Endodermal cell (in vitro differentiated cells): ENCODE data around the gene CHD1L. TPM values are rescaled to one million over a fixed set of nuclear protein-coding genes. Genes with fewer than 3 reads are reported as not detected.
"Not testable (repeated sequence)": the region's sequence is repeated elsewhere in the genome, so short reads cannot be mapped to it uniquely, and the experiment has no call there.

ENCODE experiments used
- DNase-seq: peaks from one replicate; pipeline ENCODE4 v3.0.0-alpha.2; 2017
- H3K27ac ChIP-seq: 2 replicates; pipeline ENCODE4 v1.5.1; 2013; ENCODE audit warnings: mild to moderate bottlenecking, low read depth, low read length, moderate library complexity
- H3K27me3 ChIP-seq: 2 replicates; pipeline ENCODE4 v1.6.1; 2013; ENCODE audit warnings: mild to moderate bottlenecking, low read length, moderate library complexity; ENCODE audit not compliant: insufficient read depth, control insufficient read depth, poor library complexity, severe bottlenecking
- H3K36me3 ChIP-seq: 2 replicates; pipeline ENCODE4 v1.7.0; 2013; ENCODE audit warnings: mild to moderate bottlenecking, low read length, moderate library complexity; ENCODE audit not compliant: control insufficient read depth, insufficient read depth
- H3K4me1 ChIP-seq: one replicate; pipeline ENCODE4 v1.7.0; 2013; ENCODE audit warnings: low read length; ENCODE audit not compliant: control insufficient read depth, insufficient read depth
- H3K4me3 ChIP-seq: 2 replicates; pipeline ENCODE4 v1.5.1; 2013; ENCODE audit warnings: mild to moderate bottlenecking, low read length, moderate library complexity
- H3K9ac ChIP-seq: 2 replicates; pipeline ENCODE4 v1.6.1; 2013; ENCODE audit warnings: mild to moderate bottlenecking, low read length, moderate library complexity; ENCODE audit not compliant: poor library complexity, severe bottlenecking; ENCODE audit errors: extremely low read depth
- H3K9me3 ChIP-seq: 2 replicates; pipeline ENCODE4 v1.6.1; 2013; ENCODE audit warnings: mild to moderate bottlenecking, low read length, moderate library complexity; ENCODE audit not compliant: control insufficient read depth
- H3K27ac Mint-ChIP-seq: 2 replicates; pipeline ENCODE4 v1.8.0; 2020; ENCODE audit warnings: mixed read lengths
- H3K27me3 Mint-ChIP-seq: 2 replicates; pipeline ENCODE4 v1.8.0; 2021; ENCODE audit warnings: mild to moderate bottlenecking, mixed read lengths; ENCODE audit not compliant: insufficient read depth
- H3K36me3 Mint-ChIP-seq: 2 replicates; pipeline ENCODE4 v1.8.0; 2020; ENCODE audit warnings: low read depth, mixed read lengths
- H3K4me1 Mint-ChIP-seq: 2 replicates; pipeline ENCODE4 v1.8.0; 2020; ENCODE audit warnings: mixed read lengths
- H3K4me3 Mint-ChIP-seq: 2 replicates; pipeline ENCODE4 v1.8.0; 2020; ENCODE audit warnings: mild to moderate bottlenecking, moderate library complexity, mixed read lengths
- H3K9me3 Mint-ChIP-seq: 2 replicates; pipeline ENCODE4 v1.8.0; 2020; ENCODE audit warnings: mild to moderate bottlenecking, mixed read lengths
- CTCF ChIP-seq: fragments of 200-600 bp; sonication (generic); conservative IDR thresholded peaks from 2 replicates; pipeline ENCODE4 v1.5.0; 2021; ENCODE audit warnings: antibody characterized with exemption, mild to moderate bottlenecking
- WGBS, 2 experiments: methylation state at CpG; one replicate each; pipeline versions ENCODE4 v1.1.5 to v1.1.7; 2013; ENCODE audit warnings: missing lambda C conversion rate in 2 of 2, mixed read lengths in 1 of 2; ENCODE audit not compliant: insufficient coverage in 1 of 2, insufficient read length in 1 of 2; 5-methylcytosine and 5-hydroxymethylcytosine counted together
- total RNA-seq, 2 donors: library from RNA; stranded (reverse); fragmentation: NEBNext Ultra II Directional in 1 of 2; extraction: Animal tissue kit (Norgen Biotek cat#: 25700) in 1 of 2; gene quantifications; 2 replicates in 1 of 2; 3 replicates in 1 of 2; pipeline ENCODE4 v1.2.1, GENCODE V29; 2021

Gene CHD1L
- total RNA-seq, 2 donors from 2014 or later, result 112 to 117 TPM

GRCh38 chr1:147238053-147238902 is 4.2 kb upstream of the CHD1L start:
- peak overlapping the region; percentile 59 for H3K27ac Mint-ChIP-seq
- Histone ChIP-seq H3K36me3 (no peaks in the 10 kb centered on the region), H3K9ac (no peak overlapping the region), H3K27ac (no peak overlapping the region), H3K4me3 (no peak overlapping the region), H3K4me1 (no peaks in the 10 kb centered on the region), H3K9me3 (peaks cover 37% of the 10 kb centered on the region), H3K27me3 (no peaks in the 10 kb centered on the region)
- H3K4me3 Mint-ChIP-seq, result peak overlapping the region; percentile 7
- WGBS, 2 experiments, result 85 to 100% methylated on average over 1 to 3 of the region's 3 CpGs
- no peak for TF ChIP-seq CTCF
- H3K27me3 Mint-ChIP-seq, result peaks cover 5% of the 10 kb centered on the region
- H3K9me3 Mint-ChIP-seq, result peaks cover 29% of the 10 kb centered on the region
- peaks cover 44% of the 10 kb centered on the region for H3K4me1 Mint-ChIP-seq
- peaks cover 13% of the 10 kb centered on the region for H3K36me3 Mint-ChIP-seq
- DNase-seq, result no peak

- 88 to 96% methylated on average over 8 to 11 of the region's 11 CpGs for WGBS, 2 experiments
Observed at GRCh38 chr1:147238925-147239820, 3.3 kb upstream of the CHD1L start.

GRCh38 chr1:147240131-147240721 is 2.3 kb upstream of the CHD1L start:
- Mint-ChIP-seq H3K9me3 (peaks cover 17% of the 10 kb centered on the region), H3K4me1 (peaks cover 52% of the 10 kb centered on the region), H3K27ac (peak overlapping the region; percentile 91), H3K4me3 (peak overlapping the region; percentile 15)
- H3K9me3 ChIP-seq, result peaks cover 24% of the 10 kb centered on the region
- not testable (repeated sequence) for H3K4me1 ChIP-seq, H3K9ac ChIP-seq, H3K27me3 Mint-ChIP-seq, H3K27ac ChIP-seq, H3K4me3 ChIP-seq, H3K36me3 ChIP-seq, H3K27me3 ChIP-seq, H3K36me3 Mint-ChIP-seq
- DNase-seq, result peak; percentile 49
- 40 to 46% methylated on average over 1 to 3 of the region's 5 CpGs for WGBS, 2 experiments

More at GRCh38 chr1:147238925-147239820, 3.3 kb upstream of the CHD1L start:
- H3K9ac ChIP-seq, result no peak overlapping the region
- peaks cover 35% of the 10 kb centered on the region for H3K9me3 ChIP-seq
- TF ChIP-seq CTCF, result no peak
- no peak for DNase-seq
- Mint-ChIP-seq H3K27me3 (peaks cover 5% of the 10 kb centered on the region), H3K4me1 (peaks cover 48% of the 10 kb centered on the region), H3K36me3 (peaks cover 11% of the 10 kb centered on the region), H3K4me3 (peak overlapping the region; percentile 7), H3K27ac (peak overlapping the region; percentile 91), H3K9me3 (peaks cover 20% of the 10 kb centered on the region)
- H3K36me3 ChIP-seq, result no peaks in the 10 kb centered on the region
- no peak overlapping the region for H3K4me3 ChIP-seq
- no peak overlapping the region for H3K27ac ChIP-seq
- H3K27me3 ChIP-seq, result no peaks in the 10 kb centered on the region
- no peaks in the 10 kb centered on the region for H3K4me1 ChIP-seq
